Prostate gland (tissue), 2 donors: ENCODE results near the gene GALNT2. TPM values are rescaled to one million over a fixed set of nuclear protein-coding genes. Genes with fewer than 3 reads are reported as not detected.

Source experiments
- DNase-seq: peaks from one replicate; pipeline ENCODE4 v3.0.0-alpha.2; 2019; ENCODE audit warnings: low spot score
- H3K27ac ChIP-seq, 2 donors: fragments of 200-600 bp; sonication (generic); 2 replicates each; pipeline ENCODE4 v1.5.1; 2017 to 2019
- H3K27me3 ChIP-seq: fragments of 200-600 bp; sonication (generic); replicated peaks from 2 replicates; pipeline ENCODE4 v1.5.1; 2019; ENCODE audit not compliant: insufficient read depth
- H3K36me3 ChIP-seq, 2 donors: fragments of 200-600 bp; sonication (generic); 1 replicate in 1 of 2; 2 replicates in 1 of 2; pipeline versions ENCODE4 v1.5.1 to v1.8.1; 2017 to 2019
- H3K4me1 ChIP-seq: fragments of 200-600 bp; sonication (generic); replicated peaks from 2 replicates; pipeline ENCODE4 v1.5.1; 2019
- H3K4me3 ChIP-seq, 2 donors: fragments of 200-600 bp; sonication (generic); 2 replicates each; pipeline ENCODE4 v1.5.1; 2017 to 2019
- H3K9me3 ChIP-seq: fragments of 200-600 bp; sonication (generic); 2 replicates; pipeline ENCODE4 v1.5.1; 2017
- POLR2A ChIP-seq: fragments of 450-650 bp; IDR thresholded peaks from one replicate; pipeline ENCODE4 v1.6.1; 2016; ENCODE audit warnings: antibody characterized with exemption, mild to moderate bottlenecking
- POLR2AphosphoS5 ChIP-seq: sonication (generic); formaldehyde crosslinking; IDR thresholded peaks from one replicate; pipeline ENCODE4 v1.6.1; 2017; ENCODE audit warnings: antibody characterized with exemption
- WGBS: methylation state at CpG from one replicate; pipeline ENCODE4 v1.1.5; 2018; 5-methylcytosine and 5-hydroxymethylcytosine counted together
- intact Hi-C: fragments of 100-400 bp; cut with DNase I; formaldehyde crosslinking; loops from one replicate; pipeline ENCODE4 v1.14.2; 2022
- total RNA-seq, 2 donors: library from RNA; depleted of rRNA; stranded (reverse); fragments of >200 nt; gene quantifications; one replicate each; pipeline ENCODE4 v1.1.0, GENCODE V29; 2016
- TF ChIP-seq, protein P1 (sequence below), 4 experiments: fragments of 200-600 bp in 2 of 4; fragments of 450-650 bp in 2 of 4; sonication (generic) in 2 of 4; IDR thresholded peaks; 1 replicate in 3 of 4; 2 replicates in 1 of 4; pipeline ENCODE4 v1.5.1; 2016 to 2019; ENCODE audit warnings: antibody characterized with exemption in 4 of 4, mild to moderate bottlenecking in 2 of 4, moderate library complexity in 2 of 4

Gene GALNT2
- total RNA-seq, 2 donors from 2014 or later: 34.1 to 125 TPM

DNA sequence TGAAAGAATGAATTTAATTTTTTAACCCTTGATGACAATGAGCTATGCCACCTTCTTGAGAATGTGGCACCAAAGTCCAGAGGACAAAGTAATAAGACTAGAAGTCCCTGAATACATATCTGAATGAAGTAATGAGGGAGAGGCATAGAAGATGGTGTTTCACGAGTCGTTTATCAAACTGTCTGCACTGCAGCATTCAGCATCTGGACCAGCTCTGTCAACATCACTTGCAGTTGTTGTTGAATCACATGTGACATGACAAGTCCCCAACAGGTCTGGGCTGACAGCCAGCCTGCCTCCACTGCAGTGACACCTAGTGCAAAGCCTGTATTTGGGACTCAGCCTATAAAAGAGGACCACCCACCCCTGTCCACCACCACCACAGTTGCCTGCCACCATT lies 17.3 kb upstream of the GALNT2 start:
- intact Hi-C loops: no loop called here
- Histone ChIP-seq H3K4me3 (no peak overlapping the region), H3K27ac (no peak overlapping the region), H3K9me3 (no peaks in the 10 kb centered on the region), H3K36me3 (no peaks in the 10 kb centered on the region), H3K4me1 (no peaks in the 10 kb centered on the region), H3K27me3 (no peaks in the 10 kb centered on the region)
- TF ChIP-seq POLR2AphosphoS5 (no peak), POLR2A (no peak)
- TF ChIP-seq, protein P1, sequence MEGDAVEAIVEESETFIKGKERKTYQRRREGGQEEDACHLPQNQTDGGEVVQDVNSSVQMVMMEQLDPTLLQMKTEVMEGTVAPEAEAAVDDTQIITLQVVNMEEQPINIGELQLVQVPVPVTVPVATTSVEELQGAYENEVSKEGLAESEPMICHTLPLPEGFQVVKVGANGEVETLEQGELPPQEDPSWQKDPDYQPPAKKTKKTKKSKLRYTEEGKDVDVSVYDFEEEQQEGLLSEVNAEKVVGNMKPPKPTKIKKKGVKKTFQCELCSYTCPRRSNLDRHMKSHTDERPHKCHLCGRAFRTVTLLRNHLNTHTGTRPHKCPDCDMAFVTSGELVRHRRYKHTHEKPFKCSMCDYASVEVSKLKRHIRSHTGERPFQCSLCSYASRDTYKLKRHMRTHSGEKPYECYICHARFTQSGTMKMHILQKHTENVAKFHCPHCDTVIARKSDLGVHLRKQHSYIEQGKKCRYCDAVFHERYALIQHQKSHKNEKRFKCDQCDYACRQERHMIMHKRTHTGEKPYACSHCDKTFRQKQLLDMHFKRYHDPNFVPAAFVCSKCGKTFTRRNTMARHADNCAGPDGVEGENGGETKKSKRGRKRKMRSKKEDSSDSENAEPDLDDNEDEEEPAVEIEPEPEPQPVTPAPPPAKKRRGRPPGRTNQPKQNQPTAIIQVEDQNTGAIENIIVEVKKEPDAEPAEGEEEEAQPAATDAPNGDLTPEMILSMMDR (IDR thresholded peaks at IDR 0.05): no peak
- WGBS: 53% methylated on average over 2 of the region's 2 CpGs
- DNase-seq: no peak

DNA sequence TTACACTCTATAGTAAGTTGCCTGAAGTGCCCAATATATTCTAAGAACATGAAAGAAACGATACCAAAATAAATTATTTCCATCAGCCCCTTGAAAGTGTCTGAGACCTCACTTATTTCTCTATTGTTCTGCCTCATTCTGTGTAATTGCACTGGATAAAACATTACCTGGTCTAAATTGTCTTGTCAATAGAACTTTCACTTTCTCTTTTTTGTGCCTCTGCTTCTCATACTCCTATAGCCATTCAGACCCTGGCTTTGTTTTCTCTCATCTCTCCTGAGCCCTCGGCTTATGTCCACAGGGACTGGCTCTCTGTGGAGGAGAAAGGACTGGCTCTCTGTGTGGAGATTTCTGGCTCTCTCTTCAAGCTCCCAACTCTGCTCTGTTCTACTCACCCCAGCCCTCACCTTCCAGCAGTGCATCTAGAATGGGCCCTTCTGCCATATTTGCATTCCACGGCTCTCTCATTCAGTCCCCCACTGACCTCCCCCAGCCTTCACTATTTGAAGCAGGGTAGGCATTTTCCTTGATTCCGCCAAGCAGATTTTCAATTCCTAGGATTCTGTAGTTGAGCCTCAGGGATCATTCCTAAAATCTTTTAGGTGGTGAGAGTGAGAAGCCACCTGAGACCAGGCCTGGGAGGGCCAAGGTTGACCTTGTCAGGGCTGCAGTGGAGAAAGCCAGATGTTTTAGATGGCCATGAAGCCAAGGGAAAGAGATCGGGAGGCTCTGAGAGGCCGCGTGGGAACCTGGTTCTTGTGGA lies 15.9 kb upstream of the GALNT2 start:
- Histone ChIP-seq H3K4me3 (no peak overlapping the region), H3K4me1 (no peaks in the 10 kb centered on the region), H3K27me3 (no peaks in the 10 kb centered on the region), H3K9me3 (no peaks in the 10 kb centered on the region), H3K36me3 (no peaks in the 10 kb centered on the region), H3K27ac (no peak overlapping the region)
- TF ChIP-seq POLR2AphosphoS5 (no peak), POLR2A (no peak)
- TF ChIP-seq, protein P1 (IDR thresholded peaks at IDR 0.05): no peak
- no peak for DNase-seq
- intact Hi-C loops: no loop called here
- WGBS: 82% methylated on average over 7 of the region's 7 CpGs

DNA sequence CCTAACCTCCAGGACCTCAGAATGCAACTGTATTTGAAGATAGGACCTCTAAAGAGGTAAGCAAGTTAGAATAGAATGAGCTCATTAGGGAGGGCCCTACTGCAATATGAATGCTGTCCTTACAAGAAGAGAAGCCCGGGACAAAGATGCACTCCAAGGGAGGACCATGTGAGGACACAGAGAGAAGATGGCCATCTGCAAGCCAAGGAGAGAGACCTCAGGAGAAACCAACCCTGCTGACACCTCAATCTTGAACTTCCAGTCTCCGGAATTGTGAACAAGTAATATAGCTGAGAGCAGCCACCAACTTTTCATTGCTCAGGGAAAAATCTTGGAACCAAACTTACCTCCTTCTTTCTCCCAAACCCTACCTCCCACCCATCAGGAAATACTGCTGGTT lies 15.0 kb upstream of the GALNT2 start:
- intact Hi-C loops: no loop called here
- no peaks in the 10 kb centered on the region for H3K27me3 ChIP-seq
- no peak overlapping the region for H3K4me3 ChIP-seq
- no peak for TF ChIP-seq POLR2A
- no peak for TF ChIP-seq POLR2AphosphoS5
- TF ChIP-seq, protein P1 (IDR thresholded peaks at IDR 0.05): no peak
- no peaks in the 10 kb centered on the region for H3K9me3 ChIP-seq
- WGBS: 100% methylated on average over 2 of the region's 2 CpGs
- H3K4me1 ChIP-seq: no peaks in the 10 kb centered on the region
- H3K27ac ChIP-seq: no peak overlapping the region
- H3K36me3 ChIP-seq: no peaks in the 10 kb centered on the region
- no peak for DNase-seq

DNA sequence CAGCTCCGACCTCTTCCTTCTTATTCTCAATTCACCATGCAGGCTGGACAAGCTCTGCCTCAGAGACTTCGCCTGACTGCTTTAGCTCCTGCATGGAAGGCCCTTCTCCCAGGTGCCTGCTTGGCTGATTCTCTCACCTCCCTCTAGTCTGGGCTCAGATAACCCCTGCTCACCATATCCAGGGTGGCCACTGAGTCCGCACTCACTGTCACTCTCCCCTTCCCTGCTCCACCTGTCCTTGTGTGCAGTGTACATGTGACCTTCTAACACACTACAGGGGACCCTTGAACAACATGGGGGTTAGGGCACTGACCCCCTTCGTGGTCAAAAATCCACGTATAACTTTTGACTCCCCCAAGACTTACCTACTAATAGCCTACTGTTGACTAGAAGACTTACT lies 14.4 kb upstream of the GALNT2 start:
- H3K4me3 ChIP-seq: no peak overlapping the region
- H3K36me3 ChIP-seq: no peaks in the 10 kb centered on the region
- H3K4me1 ChIP-seq: no peaks in the 10 kb centered on the region
- intact Hi-C loops: no loop called here
- DNase-seq: no peak
- no peaks in the 10 kb centered on the region for H3K9me3 ChIP-seq
- no peaks in the 10 kb centered on the region for H3K27me3 ChIP-seq
- TF ChIP-seq, protein P1 (IDR thresholded peaks at IDR 0.05): no peak
- TF ChIP-seq POLR2AphosphoS5 (no peak), POLR2A (no peak)
- WGBS: 80% methylated on average over 5 of the region's 5 CpGs
- no peak overlapping the region for H3K27ac ChIP-seq

DNA sequence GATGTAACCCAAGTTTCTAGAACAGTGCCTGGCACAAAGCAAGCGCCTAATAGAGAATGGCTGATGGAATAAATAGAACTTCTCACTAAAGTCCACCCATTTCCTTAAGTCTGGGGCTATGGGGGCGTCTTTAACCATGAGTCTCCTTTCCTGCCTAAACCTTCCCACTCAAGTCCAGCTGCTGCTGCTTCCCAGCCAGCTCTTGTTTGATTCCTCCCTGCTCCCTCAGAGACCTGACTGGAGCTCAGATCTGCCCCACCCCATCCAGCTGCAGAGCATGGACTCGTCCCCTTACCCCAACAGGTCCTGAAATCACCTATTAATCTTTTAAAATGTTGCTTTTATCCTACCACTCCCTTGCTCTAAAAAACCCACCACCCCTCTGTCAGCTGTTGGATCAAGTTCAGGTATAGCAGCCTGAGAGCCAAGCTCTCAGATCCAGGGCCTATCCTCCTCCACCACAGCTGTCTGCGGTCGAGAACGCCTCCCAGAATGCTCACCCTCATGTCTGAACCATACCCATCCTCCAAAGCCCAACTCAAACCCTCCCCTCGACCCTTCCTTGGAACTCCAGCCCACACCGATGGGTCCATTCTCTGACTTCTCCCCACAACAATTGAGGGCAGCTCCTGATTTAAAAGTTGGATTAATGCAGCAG lies 12.8 kb upstream of the GALNT2 start:
- Histone ChIP-seq H3K4me1 (no peaks in the 10 kb centered on the region), H3K27ac (no peak overlapping the region), H3K9me3 (no peaks in the 10 kb centered on the region), H3K27me3 (no peaks in the 10 kb centered on the region), H3K4me3 (no peak overlapping the region), H3K36me3 (no peaks in the 10 kb centered on the region)
- TF ChIP-seq, protein P1 (IDR thresholded peaks at IDR 0.05): no peak
- TF ChIP-seq POLR2A: no peak
- TF ChIP-seq POLR2AphosphoS5: no peak
- no peak for DNase-seq
- WGBS: 86% methylated on average over 8 of the region's 8 CpGs
- intact Hi-C loops: no loop called here
